ENCODE measurements around the gene EFHD2.

DNA sequence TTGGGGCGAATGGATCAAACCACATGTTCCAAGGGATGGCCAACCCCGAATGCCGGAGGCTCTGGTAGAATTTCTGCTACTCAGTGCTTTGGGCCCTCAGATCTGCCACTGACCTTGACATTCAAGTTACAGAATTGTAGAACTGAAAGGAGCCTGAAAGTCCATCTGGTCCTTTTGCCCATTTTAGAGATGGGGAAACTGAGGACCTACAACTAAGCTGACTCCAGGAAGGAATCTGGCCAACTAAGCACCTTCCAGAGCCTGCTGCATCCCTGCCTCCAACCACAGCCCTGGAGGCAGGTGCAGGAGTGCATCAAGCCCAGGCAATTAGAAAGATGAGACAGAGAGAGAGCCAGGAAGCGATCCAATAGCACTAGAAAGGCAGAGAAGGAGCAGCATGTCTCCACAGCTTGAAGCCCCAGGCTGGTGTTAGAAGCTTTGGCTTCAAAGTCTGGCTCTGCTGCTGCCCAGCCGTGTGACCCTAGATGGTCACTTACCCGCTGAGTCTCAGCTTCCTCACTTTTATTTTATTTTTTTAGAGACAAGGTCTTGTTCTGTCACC is 27.3 kb downstream of the EFHD2 start:
- no peak for TF ChIP-seq ARNTL (CRISPR knock-in tag; IDR thresholded peaks at IDR 0.05; ENCODE audit: borderline replicate concordance, low read depth)
- TF ChIP-seq, protein P1, sequence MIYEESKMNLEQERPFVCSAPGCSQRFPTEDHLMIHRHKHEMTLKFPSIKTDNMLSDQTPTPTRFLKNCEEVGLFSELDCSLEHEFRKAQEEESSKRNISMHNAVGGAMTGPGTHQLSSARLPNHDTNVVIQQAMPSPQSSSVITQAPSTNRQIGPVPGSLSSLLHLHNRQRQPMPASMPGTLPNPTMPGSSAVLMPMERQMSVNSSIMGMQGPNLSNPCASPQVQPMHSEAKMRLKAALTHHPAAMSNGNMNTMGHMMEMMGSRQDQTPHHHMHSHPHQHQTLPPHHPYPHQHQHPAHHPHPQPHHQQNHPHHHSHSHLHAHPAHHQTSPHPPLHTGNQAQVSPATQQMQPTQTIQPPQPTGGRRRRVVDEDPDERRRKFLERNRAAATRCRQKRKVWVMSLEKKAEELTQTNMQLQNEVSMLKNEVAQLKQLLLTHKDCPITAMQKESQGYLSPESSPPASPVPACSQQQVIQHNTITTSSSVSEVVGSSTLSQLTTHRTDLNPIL (CRISPR knock-in tag; IDR thresholded peaks at IDR 0.05; ENCODE audit: low read depth): no peak

Measured in SK-N-SH treated with all-trans-retinoic acid at 6 μM for 48 hours (cell line).